ENCODE results near the gene THAP2. TPM values are rescaled to one million over a fixed set of nuclear protein-coding genes. Genes with fewer than 3 reads are reported as not detected.
A peak's percentile ranks its signal among the peaks of the same experiment; 100 is the strongest.

Gene THAP2
- total and polyA plus RNA-seq, 7 experiments from 2014 or later = 4.9 to 21.7 (median 14.0) TPM

DNA sequence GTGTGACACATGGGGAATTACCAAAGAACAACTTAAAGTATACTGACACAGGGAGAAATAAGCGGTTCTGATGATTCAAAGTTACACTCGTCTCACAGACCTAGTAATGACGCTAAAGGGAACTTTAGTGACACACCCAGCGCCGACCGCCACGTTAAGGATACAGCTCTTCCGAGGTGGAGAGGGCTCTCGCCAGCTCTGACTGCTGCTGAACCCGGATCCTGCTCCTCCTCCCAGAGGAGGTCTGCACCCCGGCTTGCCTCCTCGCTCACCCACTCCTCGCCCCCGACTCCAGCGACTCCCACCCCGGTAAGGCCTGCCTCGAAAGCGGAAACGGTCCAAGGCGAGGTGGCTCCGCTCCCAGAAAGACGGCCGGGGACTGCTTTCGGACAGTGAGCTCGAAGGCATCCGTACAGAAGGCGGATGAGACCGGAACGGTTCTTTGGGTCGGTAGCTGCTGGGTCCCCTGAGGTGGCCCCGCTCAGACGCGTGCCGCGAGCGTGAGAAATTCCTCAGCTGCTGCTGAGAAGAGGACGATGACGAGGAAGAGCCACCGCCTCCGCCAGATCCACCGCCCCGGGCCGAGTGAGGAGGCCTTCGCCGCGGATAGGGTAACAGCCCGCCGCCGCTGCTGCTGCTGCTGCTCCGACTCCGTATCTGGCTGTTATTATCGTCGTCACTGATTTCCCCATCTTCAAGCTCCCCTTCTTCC, 1.1 kb upstream of the THAP2 start:
- intact Hi-C loops (cut with micrococcal nuclease) = loop anchor here (1.0 to 5.0 kb wide), 7 partner anchors 26 to 1420 kb away; partner anchors contain the start of genes RAB21 (in 2 of the 2), CNOT2 (in 1 of the 2) and KCNMB4 (in 1 of the 2)
- Mint-ChIP-seq H3K4me1 (peaks cover 33 to 70% (median 56%) of the 10 kb centered on the region in 7 donors), H3K27ac (peak overlapping the region; percentile 96 to 100 (median 99)), H3K27me3 (no peaks in the 10 kb centered on the region), H3K36me3 (peaks cover 5 to 23% (median 20%) of the 10 kb centered on the region in 5 donors), H3K9me3 (peaks cover 0 to 4% (median 0%) of the 10 kb centered on the region in 11 donors), H3K4me3 (peak overlapping the region; percentile 94 to 100 (median 99))
- Histone ChIP-seq H3K27me3 (ENCODE audit: control insufficient read depth in 2 of 2, insufficient read depth in 2 of 2, low read length in 2 of 2) (no peaks in the 10 kb centered on the region), H3K9me3 (ENCODE audit: control insufficient read depth in 2 of 3, low read length in 3 of 3) (no peaks in the 10 kb centered on the region), H3K4me1 (ENCODE audit: control insufficient read depth in 2 of 2, insufficient read depth in 2 of 2, low read length in 2 of 2) (peaks cover 26 to 29% of the 10 kb centered on the region in 2 donors), H3K36me3 (ENCODE audit: control insufficient read depth in 2 of 3, insufficient read depth in 3 of 3, low read length in 3 of 3) (peaks cover 0 to 30% (median 5%) of the 10 kb centered on the region in 3 experiments), H3K4me3 (ENCODE audit: low read length) (peak overlapping the region; percentile 76), H3K27ac (ENCODE audit: low read depth, low read length) (peak overlapping the region; percentile 97)
- peak; percentile 66 for ATAC-seq
- DNase-seq = peak; percentile 59 to 86 (median 71)
- POLR2A ChIA-PET = interaction anchor here (0.7 to 8.1 kb wide), 22 partner anchors 9 to 1418 kb away, joined by 3 to 214 read pairs (median 6); partner anchors contain the start of genes RAB21, TBC1D15 and TMEM19
- CTCF ChIA-PET = interaction anchor here (0.9 to 2.7 kb wide), 5 partner anchors 12 to 89 kb away, joined by 3 to 35 read pairs (median 3); partner anchors contain the start of gene TMEM19

GRCh38 chr12:71664411-71665089, 449 bp downstream of the THAP2 start:
- peak overlapping the region; percentile 96 to 100 (median 99) for H3K27ac Mint-ChIP-seq
- no peaks in the 10 kb centered on the region for H3K9me3 ChIP-seq (ENCODE audit: control insufficient read depth in 2 of 3, low read length in 3 of 3)
- H3K4me3 ChIP-seq (ENCODE audit: low read length) = peak overlapping the region; percentile 76
- no peaks in the 10 kb centered on the region for H3K27me3 ChIP-seq (ENCODE audit: control insufficient read depth in 2 of 2, insufficient read depth in 2 of 2, low read length in 2 of 2)
- peaks cover 0 to 16% (median 0%) of the 10 kb centered on the region in 3 experiments for H3K36me3 ChIP-seq (ENCODE audit: control insufficient read depth in 2 of 3, insufficient read depth in 3 of 3, low read length in 3 of 3)
- peak overlapping the region; percentile 94 to 100 (median 99) for H3K4me3 Mint-ChIP-seq
- ChIA-PET POLR2A (interaction anchor here (0.5 to 8.1 kb wide), 20 partner anchors 10 to 1436 kb away, joined by 3 to 214 read pairs (median 6); partner anchors contain the start of genes RAB21, TBC1D15 and TMEM19), CTCF (interaction anchor here (1.0 to 2.7 kb wide), 3 partner anchors 11 to 27 kb away, joined by 3 to 35 read pairs (median 4); partner anchors contain the start of gene TMEM19)
- H3K9me3 Mint-ChIP-seq = peaks cover 0 to 4% (median 0%) of the 10 kb centered on the region in 11 donors
- peak overlapping the region; percentile 97 for H3K27ac ChIP-seq (ENCODE audit: low read depth, low read length)
- no peaks in the 10 kb centered on the region for H3K27me3 Mint-ChIP-seq
- no peak for DNase-seq
- ATAC-seq = peak; percentile 16
- peaks cover 22 to 29% of the 10 kb centered on the region in 2 donors for H3K4me1 ChIP-seq (ENCODE audit: control insufficient read depth in 2 of 2, insufficient read depth in 2 of 2, low read length in 2 of 2)
- H3K36me3 Mint-ChIP-seq = peaks cover 0 to 18% (median 9%) of the 10 kb centered on the region in 5 donors
- intact Hi-C loops (cut with micrococcal nuclease) = loop anchor here (1.0 to 5.0 kb wide), 6 partner anchors 22 to 1926 kb away; partner anchors contain the start of genes TBC1D15 (in 2 of the 2), TMEM19 (in 2 of the 2), CNOT2 (in 1 of the 2) and KCNMB4 (in 1 of the 2)
- peaks cover 30 to 65% (median 55%) of the 10 kb centered on the region in 7 donors for H3K4me1 Mint-ChIP-seq

DNA sequence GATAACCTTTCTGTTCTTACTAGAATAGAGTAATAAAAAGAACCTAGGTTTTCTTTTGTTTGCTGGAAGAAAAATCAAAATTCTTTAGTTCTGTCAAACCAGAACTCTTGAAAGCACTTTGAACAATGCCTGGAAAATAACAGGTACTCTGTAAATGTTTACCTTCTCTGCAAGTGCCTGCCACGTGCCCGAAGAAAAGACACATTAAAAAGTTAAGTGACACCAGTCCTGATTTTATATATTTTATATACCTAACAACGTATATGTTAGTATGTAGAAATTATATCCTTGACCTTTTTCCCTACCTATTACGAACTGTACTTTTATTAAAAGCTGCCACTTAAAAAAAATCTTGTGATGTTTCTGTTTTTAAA, 976 bp downstream of the THAP2 start:
- Mint-ChIP-seq H3K36me3 (peaks cover 0 to 18% (median 8%) of the 10 kb centered on the region in 5 donors), H3K4me1 (peaks cover 28 to 61% (median 52%) of the 10 kb centered on the region in 7 donors), H3K4me3 (peak overlapping the region; percentile 94 to 100 (median 99)), H3K27ac (peak overlapping the region; percentile 96 to 100 (median 99)), H3K9me3 (peaks cover 0 to 4% (median 0%) of the 10 kb centered on the region in 11 donors), H3K27me3 (no peaks in the 10 kb centered on the region)
- ATAC-seq (no peak), DNase-seq (peak in 1 of 9 donors; percentile 10)
- Histone ChIP-seq H3K36me3 (ENCODE audit: control insufficient read depth in 2 of 3, insufficient read depth in 3 of 3, low read length in 3 of 3) (peaks cover 0 to 13% (median 0%) of the 10 kb centered on the region in 3 experiments), H3K27ac (ENCODE audit: low read depth, low read length) (peak overlapping the region; percentile 97), H3K4me1 (ENCODE audit: control insufficient read depth in 2 of 2, insufficient read depth in 2 of 2, low read length in 2 of 2) (peaks cover 22 to 29% of the 10 kb centered on the region in 2 donors), H3K27me3 (ENCODE audit: control insufficient read depth in 2 of 2, insufficient read depth in 2 of 2, low read length in 2 of 2) (no peaks in the 10 kb centered on the region), H3K4me3 (ENCODE audit: low read length) (peak overlapping the region; percentile 76), H3K9me3 (ENCODE audit: control insufficient read depth in 2 of 3, low read length in 3 of 3) (no peaks in the 10 kb centered on the region)
- ChIA-PET POLR2A (interaction anchor here (1.9 to 8.1 kb wide), 5 partner anchors 10 to 174 kb away, joined by 10 to 214 read pairs (median 26); partner anchors contain the start of genes TBC1D15 and TMEM19), CTCF (interaction anchor here (2.7 kb wide), 1 partner anchor 20 kb away, joined by 35 read pairs; the partner anchor contains the start of gene TMEM19)
- intact Hi-C loops (cut with micrococcal nuclease) = no loop called here

DNA sequence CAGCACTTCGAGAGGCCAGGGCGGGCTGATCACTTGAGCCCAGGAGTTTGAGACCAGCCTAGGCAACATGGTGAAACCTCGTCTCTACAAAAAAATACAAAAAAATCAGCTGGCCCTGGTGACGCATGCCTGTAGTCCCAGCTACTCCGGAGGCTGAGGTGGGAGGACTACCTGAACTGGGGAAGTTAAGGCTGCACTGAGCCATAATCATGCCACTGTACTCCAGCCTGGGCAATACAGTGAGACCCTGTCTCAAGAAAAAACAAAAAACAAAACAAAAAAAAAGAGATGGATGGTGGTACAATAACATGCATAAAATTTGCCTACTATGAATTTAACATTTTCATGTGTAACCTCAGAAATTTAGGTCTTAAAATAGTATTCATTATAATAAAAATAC, 2.2 kb downstream of the THAP2 start:
- no peak overlapping the region for H3K4me3 ChIP-seq (ENCODE audit: low read length)
- H3K9me3 ChIP-seq (ENCODE audit: control insufficient read depth in 2 of 3, low read length in 3 of 3) = no peaks in the 10 kb centered on the region
- peaks cover 22 to 29% of the 10 kb centered on the region in 2 donors for H3K4me1 ChIP-seq (ENCODE audit: control insufficient read depth in 2 of 2, insufficient read depth in 2 of 2, low read length in 2 of 2)
- H3K27me3 ChIP-seq (ENCODE audit: control insufficient read depth in 2 of 2, insufficient read depth in 2 of 2, low read length in 2 of 2) = no peaks in the 10 kb centered on the region
- intact Hi-C loops (cut with micrococcal nuclease) = no loop called here
- H3K4me3 Mint-ChIP-seq = peak overlapping the region in 2 of 10 donors; percentile 35 to 96
- H3K9me3 Mint-ChIP-seq = peaks cover 0 to 4% (median 0%) of the 10 kb centered on the region in 11 donors
- peak overlapping the region; percentile 97 for H3K27ac ChIP-seq (ENCODE audit: low read depth, low read length)
- H3K4me1 Mint-ChIP-seq = peaks cover 28 to 59% (median 47%) of the 10 kb centered on the region in 7 donors
- ATAC-seq = no peak
- peaks cover 0 to 18% (median 8%) of the 10 kb centered on the region in 5 donors for H3K36me3 Mint-ChIP-seq
- no peak for DNase-seq
- H3K27ac Mint-ChIP-seq = peak overlapping the region in 7 of 9 donors; percentile 96 to 100 (median 99)
- peaks cover 0 to 13% (median 0%) of the 10 kb centered on the region in 3 experiments for H3K36me3 ChIP-seq (ENCODE audit: control insufficient read depth in 2 of 3, insufficient read depth in 3 of 3, low read length in 3 of 3)
- ChIA-PET CTCF (interaction anchor here (0.5 kb wide), 1 partner anchor 18 kb away, joined by 3 read pairs; no protein-coding TSS in a partner anchor), POLR2A (interaction anchor here (8.1 kb wide), 1 partner anchor 20 kb away, joined by 214 read pairs; the partner anchor contains the start of gene TMEM19)
- H3K27me3 Mint-ChIP-seq = no peaks in the 10 kb centered on the region

GRCh38 chr12:71671311-71671710, 7.2 kb downstream of the THAP2 start:
- CTCF ChIA-PET = interaction anchor here (1.1 kb wide), 1 partner anchor 35 kb away, joined by 4 read pairs; no protein-coding TSS in a partner anchor
- Histone ChIP-seq H3K4me1 (ENCODE audit: control insufficient read depth in 2 of 2, insufficient read depth in 2 of 2, low read length in 2 of 2) (peaks cover 0 to 9% of the 10 kb centered on the region in 2 donors), H3K36me3 (ENCODE audit: control insufficient read depth in 2 of 3, insufficient read depth in 3 of 3, low read length in 3 of 3) (no peaks in the 10 kb centered on the region), H3K4me3 (ENCODE audit: low read length) (no peak overlapping the region), H3K27me3 (ENCODE audit: control insufficient read depth in 2 of 2, insufficient read depth in 2 of 2, low read length in 2 of 2) (no peaks in the 10 kb centered on the region), H3K27ac (ENCODE audit: low read depth, low read length) (no peak overlapping the region), H3K9me3 (ENCODE audit: control insufficient read depth in 2 of 3, low read length in 3 of 3) (no peaks in the 10 kb centered on the region)
- H3K27me3 Mint-ChIP-seq = peaks cover 0 to 2% (median 0%) of the 10 kb centered on the region in 5 donors
- ATAC-seq (no peak), DNase-seq (no peak)
- intact Hi-C loops (cut with micrococcal nuclease) = no loop called here
- no peak overlapping the region for H3K4me3 Mint-ChIP-seq
- peaks cover 5 to 40% (median 20%) of the 10 kb centered on the region in 7 donors for H3K4me1 Mint-ChIP-seq
- peak overlapping the region in 4 of 9 donors; percentile 9 to 50 (median 30) for H3K27ac Mint-ChIP-seq
- H3K9me3 Mint-ChIP-seq = peaks cover 0 to 4% (median 0%) of the 10 kb centered on the region in 11 donors
- peaks cover 0 to 11% (median 8%) of the 10 kb centered on the region in 5 donors for H3K36me3 Mint-ChIP-seq
- POLR2A ChIA-PET = no interaction called here

Data from naive thymus-derived CD4-positive, alpha-beta T cell (primary cell).